ENCODE measurements around the gene CACNA1I.

- TF ChIP-seq CTCF (IDR thresholded peaks at IDR 0.05; ENCODE audit: poor library complexity) = no peak
- TF ChIP-seq EZH2phosphoT487 (IDR thresholded peaks at IDR 0.05; ENCODE audit: low read depth, severe bottlenecking, unreplicated experiment) = no peak
Measured at GRCh38 chr22:39575552-39575825, 4.9 kb downstream of the CACNA1I start.
